C4-2B (cell line): ENCODE measurements around the gene BTBD16.

Experiments
- H3K27ac ChIP-seq: fragments of 450-650 bp; 2 replicates; pipeline ENCODE4 v1.5.1; 2017
- CTCF ChIP-seq: fragments of 450-650 bp; conservative IDR thresholded peaks from 2 replicates; pipeline ENCODE4 v1.5.1; 2017; ENCODE audit warnings: mild to moderate bottlenecking
- ZFX ChIP-seq: fragments of 450-650 bp; IDR thresholded peaks from 2 replicates; pipeline ENCODE4 v1.6.1; 2017

Gene BTBD16

GRCh38 chr10:122291739-122292138, 20.6 kb downstream of the BTBD16 start:
- no peak for TF ChIP-seq ZFX
- no peak overlapping the region for H3K27ac ChIP-seq

- TF ChIP-seq ZFX, result no peak
- H3K27ac ChIP-seq, result no peak overlapping the region
Measured at GRCh38 chr10:122292376-122292775, 21.3 kb downstream of the BTBD16 start.

- no peak for TF ChIP-seq CTCF
- no peak overlapping the region for H3K27ac ChIP-seq
Measured at GRCh38 chr10:122293156-122293960, 22.3 kb downstream of the BTBD16 start.

GRCh38 chr10:122293961-122294380, 22.9 kb downstream of the BTBD16 start:
- H3K27ac ChIP-seq, result no peak overlapping the region
- TF ChIP-seq ZFX, result no peak
- TF ChIP-seq CTCF, result no peak

- H3K27ac ChIP-seq, result no peak overlapping the region
- TF ChIP-seq CTCF, result no peak
- TF ChIP-seq ZFX, result no peak
Measured at GRCh38 chr10:122294511-122295450, 23.7 kb downstream of the BTBD16 start.

GRCh38 chr10:122295451-122295809, 24.3 kb downstream of the BTBD16 start:
- no peak overlapping the region for H3K27ac ChIP-seq
- no peak for TF ChIP-seq ZFX
- no peak for TF ChIP-seq CTCF

GRCh38 chr10:122296363-122297120, 25.4 kb downstream of the BTBD16 start:
- H3K27ac ChIP-seq, result no peak overlapping the region
- TF ChIP-seq CTCF (no peak), ZFX (no peak)

GRCh38 chr10:122297583-122297982, 26.5 kb downstream of the BTBD16 start:
- no peak for TF ChIP-seq ZFX
- no peak for TF ChIP-seq CTCF
- H3K27ac ChIP-seq, result no peak overlapping the region
